Superior temporal gyrus (tissue), 1 donor: ENCODE data around the gene HAUS5.
"Not testable (repeated sequence)": the region's sequence is repeated elsewhere in the genome, so short reads cannot be mapped to it uniquely, and the experiment has no call there.

Experiments
- DNase-seq: peaks from one replicate; pipeline ENCODE4 v3.0.0-alpha.2; 2016; ENCODE audit errors: extremely low spot score

Gene HAUS5, protein sequence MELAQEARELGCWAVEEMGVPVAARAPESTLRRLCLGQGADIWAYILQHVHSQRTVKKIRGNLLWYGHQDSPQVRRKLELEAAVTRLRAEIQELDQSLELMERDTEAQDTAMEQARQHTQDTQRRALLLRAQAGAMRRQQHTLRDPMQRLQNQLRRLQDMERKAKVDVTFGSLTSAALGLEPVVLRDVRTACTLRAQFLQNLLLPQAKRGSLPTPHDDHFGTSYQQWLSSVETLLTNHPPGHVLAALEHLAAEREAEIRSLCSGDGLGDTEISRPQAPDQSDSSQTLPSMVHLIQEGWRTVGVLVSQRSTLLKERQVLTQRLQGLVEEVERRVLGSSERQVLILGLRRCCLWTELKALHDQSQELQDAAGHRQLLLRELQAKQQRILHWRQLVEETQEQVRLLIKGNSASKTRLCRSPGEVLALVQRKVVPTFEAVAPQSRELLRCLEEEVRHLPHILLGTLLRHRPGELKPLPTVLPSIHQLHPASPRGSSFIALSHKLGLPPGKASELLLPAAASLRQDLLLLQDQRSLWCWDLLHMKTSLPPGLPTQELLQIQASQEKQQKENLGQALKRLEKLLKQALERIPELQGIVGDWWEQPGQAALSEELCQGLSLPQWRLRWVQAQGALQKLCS

DNA sequence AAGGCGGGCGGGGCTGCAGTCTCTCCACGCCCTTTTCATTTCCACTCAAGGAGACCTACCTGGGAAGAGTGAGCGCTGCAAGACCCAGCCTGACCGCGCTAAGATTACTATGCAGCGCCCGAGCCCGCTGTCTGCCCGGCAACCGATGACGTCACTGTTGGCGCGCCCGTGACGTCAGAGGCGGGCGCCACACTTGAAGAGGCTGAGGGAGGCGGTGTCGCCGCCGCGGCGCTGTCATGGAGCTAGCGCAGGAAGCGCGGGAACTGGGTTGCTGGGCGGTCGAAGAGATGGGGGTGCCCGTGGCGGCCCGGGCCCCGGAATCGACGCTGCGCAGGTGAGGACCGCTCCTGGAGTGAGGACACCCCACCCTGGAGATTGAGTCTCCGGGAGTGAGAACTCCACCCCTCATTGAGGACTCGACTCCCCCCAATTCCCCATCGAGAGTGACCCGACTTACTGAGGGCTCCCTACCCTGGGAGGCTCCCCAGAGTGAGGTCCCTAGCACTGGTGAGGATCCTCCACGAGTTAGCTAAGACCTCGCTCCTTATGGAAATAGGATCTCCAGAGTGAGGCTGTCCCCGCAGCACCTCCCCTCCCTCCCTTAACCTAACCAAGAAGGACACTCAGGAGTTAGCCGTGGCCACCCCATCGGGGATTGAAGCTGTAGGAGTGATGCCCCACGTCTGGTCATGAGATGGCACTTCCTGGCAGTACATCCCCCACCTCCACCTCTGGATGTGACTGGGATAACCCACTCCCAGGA, at the start of gene HAUS5:
Gene HAUS5 (plus strand): TSS at position 177 of the 763 bp plus-strand sequence. CDS start 60 bp downstream, at position 237.
- DNase-seq: peak; percentile 91

DNA sequence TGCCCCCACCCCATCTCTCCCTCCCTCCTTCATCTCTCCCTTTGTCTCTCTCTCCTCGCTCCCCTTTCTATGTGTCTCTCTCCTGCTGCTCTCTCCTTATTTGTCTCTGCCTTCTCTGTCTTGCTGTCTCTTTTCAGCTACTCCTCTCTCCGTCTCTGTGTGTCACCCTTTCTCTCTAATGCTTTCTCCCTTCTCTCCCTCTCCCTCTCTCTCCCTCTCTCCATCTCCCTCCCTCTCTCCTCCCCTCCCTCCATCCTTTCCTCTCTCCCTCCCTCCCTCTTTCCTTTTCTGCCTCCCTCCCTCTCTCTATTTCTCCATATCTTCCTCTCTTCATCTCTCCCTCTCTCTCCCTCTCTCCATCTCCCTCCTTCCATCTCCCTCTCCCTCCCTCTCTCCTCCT, 49.8 kb upstream of the HAUS5 start:
- no peak for DNase-seq

DNA sequence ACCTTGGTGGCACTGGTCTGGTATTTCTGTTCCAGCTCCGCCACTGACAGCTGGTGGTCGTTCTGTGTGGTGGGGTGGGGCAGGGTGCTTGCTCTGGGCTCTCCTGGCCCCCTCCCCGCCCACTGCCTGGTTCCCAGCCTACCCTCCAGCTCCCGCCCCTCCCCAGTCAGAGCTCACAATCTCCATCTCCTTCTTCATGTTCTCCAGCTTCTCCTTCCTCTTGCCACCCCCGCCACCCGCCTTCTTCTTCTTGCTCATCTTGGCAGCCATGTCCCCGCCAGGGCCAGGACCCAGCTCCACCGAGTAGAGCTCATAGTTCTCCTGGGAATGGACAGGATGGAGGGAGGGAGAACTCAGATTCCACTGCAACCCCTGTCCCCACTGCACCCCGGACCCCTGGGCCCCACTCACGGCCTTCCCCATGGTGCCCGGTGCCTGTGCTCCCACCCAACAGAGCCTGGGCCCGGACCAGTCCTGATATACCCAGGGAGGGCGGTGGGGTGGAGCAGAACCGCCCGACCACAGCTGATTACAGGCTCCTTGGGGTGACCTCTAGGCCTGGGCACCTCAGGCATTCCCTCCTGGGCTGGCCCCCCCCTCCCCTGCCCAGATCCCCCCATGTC, 49.2 kb upstream of the HAUS5 start, which contains the start of gene ATP4A:
Gene ATP4A (minus strand): TSS at position 452 of the 623 bp plus-strand sequence. CDS start 29 bp downstream, at position 423.
- DNase-seq: no peak

DNA sequence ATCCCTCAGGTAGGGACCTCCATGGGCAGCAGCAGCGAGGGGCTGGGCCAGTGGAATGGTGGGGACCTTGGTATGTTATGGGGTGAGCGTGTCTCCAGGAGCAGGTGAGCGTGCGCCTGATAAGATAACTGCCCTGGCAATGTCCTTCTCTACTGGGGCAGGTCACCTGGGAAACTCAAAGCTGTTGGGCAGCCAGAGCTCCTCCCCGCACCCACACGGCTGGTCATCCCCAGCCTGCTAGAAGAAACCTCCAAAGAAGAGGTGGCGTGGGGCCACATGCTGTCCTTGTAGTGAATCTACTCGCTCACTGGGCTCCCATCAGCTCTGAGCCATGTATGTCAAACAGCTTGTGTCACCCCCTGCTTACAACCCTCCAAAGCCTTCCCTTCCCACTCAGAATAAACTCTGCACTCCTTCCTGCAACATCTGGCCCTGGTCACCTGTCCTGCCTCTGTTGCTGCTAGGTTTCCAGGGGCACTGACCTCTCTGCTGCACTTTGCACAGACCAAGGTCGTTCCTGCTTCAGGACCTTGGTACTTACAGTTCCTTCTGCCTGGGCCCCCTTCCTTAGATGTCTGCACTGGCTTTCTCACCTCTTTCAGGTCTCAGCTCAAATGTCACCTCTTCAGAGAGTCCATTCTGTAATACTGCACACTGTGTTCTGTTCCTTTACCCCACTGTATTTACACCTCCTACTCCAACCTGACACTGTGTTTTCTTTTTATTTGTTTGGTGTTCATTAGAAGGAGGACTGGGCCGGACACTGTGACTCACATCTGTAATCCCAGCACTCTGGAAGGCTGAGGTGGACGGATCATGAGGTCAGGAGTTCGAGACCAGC, 47.3 kb upstream of the HAUS5 start:
- DNase-seq: no peak

DNA sequence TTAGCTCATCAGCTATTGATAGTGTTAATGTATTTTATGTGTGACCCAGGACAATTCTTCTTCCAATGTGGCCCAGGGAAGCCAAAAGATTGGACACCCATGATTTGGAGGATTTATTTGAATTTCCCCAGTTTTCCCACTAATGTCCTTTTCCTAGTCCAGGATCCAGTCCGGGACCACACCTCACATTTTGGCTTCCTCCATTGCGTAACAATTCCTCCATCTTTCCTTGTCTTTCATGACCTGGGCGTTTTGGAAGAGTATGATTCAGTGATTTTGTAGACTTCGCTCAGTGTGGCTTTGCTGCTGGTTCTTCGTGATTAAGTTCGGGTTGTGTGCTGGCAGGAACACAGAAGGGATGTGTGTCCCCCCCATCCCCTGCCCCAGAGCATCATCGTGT, 45.8 kb upstream of the HAUS5 start:
- DNase-seq: no peak

DNA sequence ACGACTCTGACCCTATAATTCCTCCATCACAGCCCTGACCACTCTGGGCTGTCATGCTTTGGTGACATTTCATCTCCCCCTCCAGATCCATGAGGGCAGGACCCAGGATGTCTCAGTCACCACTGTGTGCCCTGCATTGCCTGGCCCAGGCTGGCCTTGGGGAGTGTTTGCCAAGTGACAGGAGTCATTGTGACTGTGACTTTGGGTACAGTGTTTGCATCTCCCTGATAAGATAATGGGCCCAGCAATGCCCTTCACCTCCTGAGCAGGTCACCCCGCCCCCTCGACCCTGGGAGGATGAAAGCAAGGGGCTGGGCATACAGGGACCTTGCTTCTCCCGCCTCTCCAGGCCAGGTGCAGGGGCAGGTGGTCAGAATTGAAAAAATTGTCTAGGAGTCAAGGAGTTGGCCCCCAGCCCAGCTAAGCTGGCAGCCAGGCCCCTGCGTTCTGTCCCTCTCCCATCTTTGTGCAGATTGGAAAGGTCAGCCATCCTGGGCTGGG, 43.2 kb upstream of the HAUS5 start:
- DNase-seq: no peak

DNA sequence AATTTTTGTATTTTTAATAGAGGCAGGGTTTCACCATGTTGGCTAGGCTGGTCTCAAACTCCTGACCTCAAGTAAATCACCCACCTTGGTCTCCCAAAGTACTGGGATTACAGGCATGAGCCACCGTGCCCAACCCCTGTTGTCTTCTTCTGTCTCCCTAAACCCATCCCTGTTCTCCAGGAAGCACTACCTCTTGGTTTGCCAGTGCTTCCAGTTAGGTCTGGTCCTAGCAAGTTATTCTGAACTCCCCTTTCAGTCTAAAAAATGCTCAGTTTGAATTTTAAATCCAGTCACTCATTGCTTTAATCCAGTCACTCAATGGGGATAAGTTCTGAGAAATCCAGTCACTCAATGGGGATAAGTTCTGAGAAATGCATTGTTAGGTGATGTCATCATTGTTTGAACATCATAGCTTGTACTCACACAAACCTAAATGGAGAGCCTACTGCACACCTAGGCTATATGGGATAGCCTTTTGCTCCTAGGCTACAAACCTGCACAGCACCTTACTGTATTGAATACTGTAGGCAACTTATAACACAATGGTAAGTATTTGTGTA, 41.0 kb upstream of the HAUS5 start:
- no peak for DNase-seq

DNA sequence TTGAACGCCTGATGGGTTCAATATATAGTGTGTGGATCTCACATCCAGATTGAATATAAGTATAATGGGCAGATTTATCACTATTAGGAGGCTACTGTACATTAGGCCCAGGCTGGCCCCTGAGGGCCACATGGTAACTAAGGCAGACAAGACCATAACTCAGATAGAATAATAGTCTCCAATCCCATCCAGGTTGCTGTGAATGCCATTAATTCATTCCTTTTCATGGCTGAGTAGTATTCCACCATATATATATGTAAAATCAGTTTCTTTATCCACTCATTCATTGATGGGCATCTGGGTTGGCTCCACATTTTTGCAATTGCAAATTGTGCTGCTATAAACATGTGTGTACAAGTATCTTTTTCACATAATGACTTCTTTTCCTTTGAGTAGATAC, 34.6 kb upstream of the HAUS5 start:
- DNase-seq: no peak

DNA sequence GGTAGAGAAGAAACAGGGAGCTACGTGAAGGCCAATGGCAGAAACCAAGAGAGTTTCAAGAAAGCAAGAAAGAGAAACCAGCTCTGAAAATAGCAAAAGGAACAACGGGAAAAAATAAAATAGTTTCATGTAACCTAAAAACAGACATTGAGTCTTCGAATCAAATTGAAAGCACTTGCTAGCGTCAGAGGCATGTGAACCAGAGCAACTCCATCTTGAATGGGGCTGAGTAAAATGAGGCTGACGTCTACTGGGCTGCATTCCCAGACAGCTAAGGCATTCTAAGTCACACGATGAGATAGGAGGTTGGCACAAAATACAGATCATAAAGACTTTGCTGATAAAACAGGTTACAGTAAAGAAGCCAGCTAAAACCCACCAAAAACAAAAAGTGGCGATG, 33.8 kb upstream of the HAUS5 start:
- DNase-seq: no peak

DNA sequence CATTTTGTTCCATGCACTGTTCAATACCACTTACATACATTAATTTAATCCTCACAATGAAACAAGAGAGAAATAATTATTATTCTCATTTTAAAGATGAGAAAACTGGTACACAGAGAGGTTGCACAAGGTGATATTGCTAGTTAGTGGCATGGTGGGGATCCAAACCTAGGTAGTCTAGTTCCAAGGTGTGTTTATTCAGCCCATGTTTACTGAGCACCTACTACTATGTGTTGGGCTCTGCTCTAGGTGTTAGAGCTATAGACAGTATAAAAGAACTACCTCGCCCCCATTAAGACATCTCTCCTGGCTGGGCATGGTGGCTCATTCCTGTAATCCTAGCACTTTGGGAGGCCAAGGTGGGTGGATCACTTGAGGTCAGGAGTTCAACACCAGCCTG, 29.8 kb upstream of the HAUS5 start:
- no peak for DNase-seq

DNA sequence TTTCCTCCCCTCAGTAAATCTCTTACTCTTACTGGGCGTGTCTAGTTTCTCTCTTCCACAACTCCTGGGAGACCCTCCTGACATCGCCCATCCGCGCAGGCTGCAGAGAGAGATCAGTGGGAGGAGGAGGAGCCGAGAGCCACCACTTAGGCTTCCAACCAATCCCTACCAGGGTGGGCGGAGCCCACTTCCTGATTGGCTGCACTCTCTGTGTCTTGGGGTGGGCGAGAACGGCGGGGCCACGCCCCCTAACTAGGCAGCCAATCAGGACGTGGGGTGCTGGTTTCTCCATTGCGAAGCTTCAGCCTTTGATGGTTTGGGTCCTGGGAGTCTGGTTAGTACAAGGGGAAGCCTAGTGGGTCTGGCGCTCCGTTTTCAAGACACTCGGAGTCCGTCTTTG, 26.7 kb upstream of the HAUS5 start, which contains the start of gene PMIS2:
Gene PMIS2 (plus strand): TSS at position 326 of the 400 bp plus-strand sequence. CDS start 87 bp downstream, outside the sequence.
- DNase-seq: no peak

DNA sequence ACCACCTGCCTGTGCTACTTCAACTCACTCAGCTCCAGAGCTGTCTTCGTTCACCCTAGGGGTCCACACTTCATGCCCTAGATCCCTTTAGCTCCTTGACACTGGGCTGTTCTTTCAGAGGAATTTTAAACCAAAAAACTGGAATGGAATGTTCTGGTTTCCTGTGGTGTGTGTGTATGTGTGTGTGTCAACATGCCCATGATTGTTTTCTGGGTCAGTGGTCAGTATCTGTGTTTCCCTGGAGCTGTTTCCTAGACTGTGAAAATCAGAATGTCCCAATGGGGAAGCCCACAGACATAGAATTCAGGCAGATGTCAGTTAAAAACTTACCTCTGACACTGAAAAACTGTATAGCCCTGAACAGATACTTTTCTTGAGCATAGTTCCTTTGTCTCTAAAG, 25.2 kb upstream of the HAUS5 start:
- DNase-seq: no peak

DNA sequence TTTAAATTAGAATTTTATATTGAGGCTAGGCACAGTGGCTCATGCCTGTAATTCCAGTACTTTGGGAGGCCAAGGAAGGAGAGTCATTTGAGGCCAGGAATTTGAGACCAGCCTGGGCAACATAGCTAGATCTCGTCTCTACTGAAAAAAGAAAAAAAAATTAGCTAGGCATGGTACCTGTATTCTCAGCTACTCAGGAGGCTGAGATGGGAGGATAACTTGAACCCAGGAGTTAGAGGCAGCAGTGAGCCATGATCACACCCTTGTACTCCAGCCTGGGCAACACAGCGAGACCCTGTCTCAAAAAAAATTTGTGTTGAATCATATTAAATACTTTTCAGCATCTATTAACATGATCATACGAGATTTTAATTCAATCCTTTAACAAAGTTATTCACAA, 21.7 kb upstream of the HAUS5 start:
- no peak for DNase-seq

DNA sequence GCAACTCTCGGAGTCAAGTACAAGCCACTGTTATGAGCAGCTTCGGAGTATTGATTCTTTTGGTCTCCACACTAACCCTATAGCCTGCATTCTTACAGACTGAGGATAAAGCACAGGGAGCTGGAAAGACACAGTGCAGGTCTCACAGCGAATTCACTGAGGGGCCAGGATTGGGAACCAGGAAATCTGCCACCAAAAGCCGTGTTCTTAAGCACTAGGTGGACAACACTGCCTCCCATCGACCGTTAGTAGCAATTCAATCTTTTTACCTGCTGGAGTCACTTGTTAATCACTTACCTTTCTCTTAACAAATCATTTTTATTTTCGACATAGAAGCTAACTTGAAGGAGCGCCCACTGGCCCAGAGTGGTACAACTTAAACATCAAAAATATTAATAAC, 20.3 kb upstream of the HAUS5 start:
- DNase-seq: peak; percentile 37

DNA sequence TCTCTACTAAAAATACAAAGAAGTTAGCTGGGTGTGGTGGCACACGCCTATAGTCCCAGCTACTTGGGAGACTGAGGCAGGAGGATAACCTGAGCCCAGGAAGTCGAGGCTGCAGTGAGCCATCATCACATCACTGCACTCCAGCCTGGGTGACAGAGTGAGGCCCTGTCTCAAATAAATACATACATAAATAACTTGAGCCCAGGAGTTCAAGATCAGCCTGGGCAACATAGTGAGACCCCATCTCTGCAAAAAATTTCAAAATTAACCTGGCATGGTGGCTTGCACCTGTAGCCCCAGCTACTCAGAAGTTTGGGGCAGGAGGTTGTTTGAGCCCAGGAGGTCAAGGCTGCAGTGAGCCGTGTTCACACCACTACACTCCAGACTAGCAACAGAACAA, 17.5 kb upstream of the HAUS5 start:
- DNase-seq: not testable (repeated sequence)

DNA sequence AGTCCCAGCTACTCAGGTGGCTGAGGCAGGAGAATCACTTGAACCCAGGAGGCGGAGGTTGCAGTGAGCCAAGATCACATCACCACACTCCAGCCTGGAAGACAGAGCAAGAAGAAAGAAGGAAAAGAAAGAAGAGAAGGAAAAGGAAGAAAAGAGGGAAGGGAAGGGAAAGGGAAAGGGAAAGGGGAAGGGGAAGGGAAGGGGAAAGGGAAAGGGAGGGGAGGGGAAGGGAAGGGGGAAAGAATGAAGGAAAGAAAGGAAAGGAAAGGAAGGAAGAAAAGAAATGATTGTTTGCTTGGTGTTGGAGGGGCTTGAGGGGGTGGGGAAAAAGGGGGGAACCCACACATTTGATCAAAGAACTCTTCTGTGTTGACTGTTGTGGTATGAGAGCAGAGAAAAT, 16.6 kb upstream of the HAUS5 start:
- DNase-seq: no peak

DNA sequence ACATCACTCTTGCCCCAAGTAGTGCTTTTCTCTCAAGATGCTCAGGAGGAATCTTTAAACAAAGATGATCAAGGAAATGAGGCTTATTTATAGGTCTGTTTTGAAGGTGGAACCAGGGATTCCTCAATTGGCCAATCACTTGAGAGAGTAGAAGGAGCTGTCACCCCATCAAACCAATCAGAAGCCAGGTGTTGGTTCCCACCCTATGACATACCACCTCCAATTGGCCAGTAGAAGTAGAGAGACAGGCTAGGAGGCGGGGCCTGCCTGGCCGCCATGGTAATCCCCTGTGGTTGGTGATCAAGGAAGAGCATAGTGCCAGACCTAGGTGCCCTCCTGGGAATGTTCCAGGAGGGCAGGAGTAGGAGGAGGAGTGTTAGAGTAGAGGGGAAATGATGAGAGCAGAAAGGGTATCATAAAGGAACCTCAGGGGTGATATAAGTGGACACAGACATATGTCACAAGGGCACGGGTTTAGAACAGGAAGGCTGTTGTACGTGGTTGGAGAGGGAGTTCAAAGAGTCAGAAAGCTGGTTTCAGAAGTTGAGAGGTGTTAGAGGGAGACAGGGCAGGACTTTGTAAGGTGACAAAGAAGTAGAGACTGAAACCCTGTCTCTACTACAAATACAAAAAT, 16.1 kb upstream of the HAUS5 start:
- no peak for DNase-seq

DNA sequence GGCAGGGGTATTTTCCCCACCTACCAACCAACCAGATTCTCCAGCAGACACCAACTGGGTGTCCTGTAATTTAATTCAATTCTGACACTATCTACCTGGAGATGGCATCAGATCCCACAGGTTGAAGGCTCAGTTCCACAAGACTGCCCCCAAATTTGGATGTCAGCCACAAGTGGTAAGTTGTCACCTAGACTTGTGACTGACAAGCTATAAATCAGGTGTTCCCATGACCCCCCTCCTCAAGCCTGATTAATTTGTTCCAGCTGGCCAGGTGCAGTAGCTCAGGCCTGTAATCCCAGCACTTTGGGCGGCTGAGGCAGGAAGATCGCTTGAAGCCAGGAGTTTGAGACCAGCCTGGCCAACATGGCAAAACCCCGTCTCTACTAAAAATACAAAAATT, 10.6 kb upstream of the HAUS5 start:
- no peak for DNase-seq

DNA sequence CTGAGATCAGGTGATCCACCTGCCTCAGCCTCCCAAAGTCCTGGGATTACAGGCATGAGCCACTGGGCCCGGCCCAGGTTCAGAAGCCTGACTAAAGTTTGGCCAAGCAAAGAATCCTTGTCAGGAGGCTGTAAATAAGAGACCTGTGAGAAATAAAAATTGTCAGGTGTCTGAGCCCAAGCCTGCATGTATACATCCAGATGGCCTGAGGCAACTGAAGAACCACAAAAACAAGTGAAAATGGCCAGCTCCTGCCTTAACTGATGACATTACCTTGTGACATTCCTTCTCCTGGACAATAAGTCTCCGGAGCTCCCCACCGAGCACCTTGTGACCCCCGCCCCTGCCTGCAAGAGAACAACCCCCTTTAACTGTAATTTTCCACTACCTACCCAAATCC, 8.1 kb upstream of the HAUS5 start:
- not testable (repeated sequence) for DNase-seq

DNA sequence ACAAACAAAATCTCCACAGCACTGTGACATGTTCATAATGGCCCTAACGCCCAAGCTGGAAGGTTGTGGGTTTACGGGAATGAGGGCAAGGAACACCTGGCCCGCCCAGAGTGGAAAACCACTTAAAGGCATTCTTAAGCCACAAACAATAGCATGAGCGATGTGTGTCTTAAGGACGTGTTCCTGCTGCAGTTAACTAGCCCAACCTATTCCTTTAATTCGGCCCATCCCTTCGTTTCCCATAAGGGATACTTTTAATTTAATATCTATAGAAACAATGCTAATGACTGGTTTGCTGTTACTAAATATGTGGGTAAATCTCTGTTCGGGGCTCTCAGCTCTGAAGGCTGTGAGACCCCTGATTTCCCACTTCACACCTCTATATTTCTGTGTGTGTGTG, 5.4 kb upstream of the HAUS5 start:
- DNase-seq: not testable (repeated sequence)
